Measurements from ENCODE around the gene CACNA1C. TPM values are rescaled to one million over a fixed set of nuclear protein-coding genes. Genes with fewer than 3 reads are reported as not detected.

The CACNA1C gene
- total RNA-seq, 1 experiment from 2014 or later = not detected

- Histone ChIP-seq H4K20me1 (ENCODE audit: insufficient read depth) (no peaks in the 10 kb centered on the region; the same call in 1 of the 2 replicates), H3K4me2 (no peak overlapping the region), H3K27ac (no peak overlapping the region), H2AFZ (no peak overlapping the region), H3F3A (ENCODE audit: insufficient read depth, low read depth) (no peaks in the 10 kb centered on the region), H3K9me2 (ENCODE audit: insufficient read depth) (no peaks in the 10 kb centered on the region), H3K9me3 (ENCODE audit: insufficient read depth, low read depth) (no peaks in the 10 kb centered on the region), H3K36me3 (ENCODE audit: low read depth) (no peaks in the 10 kb centered on the region), H3K4me1 (replicated peaks; ENCODE audit: insufficient read depth) (no peaks in the 10 kb centered on the region), H3K4me3 (no peak overlapping the region), H3K27me3 (ENCODE audit: insufficient read depth, low read depth) (peaks cover 86% of the 10 kb centered on the region), H3K79me2 (ENCODE audit: low read depth) (no peaks in the 10 kb centered on the region)
- ChIA-PET POLR2A (ENCODE audit: unreplicated experiment) (no interaction called here), CTCF (no interaction called here)
- TF ChIP-seq EZH2 (IDR thresholded peaks at IDR 0.05; ENCODE audit: low read depth) (no peak), CTCF (conservative IDR thresholded peaks at IDR 0.05) (no peak)
- no TSS peak for BruUV-seq (replicated peaks)
- DNase-seq = peak in 1 of 2 experiments; percentile 15
- intact Hi-C loops (cut with micrococcal nuclease; ENCODE audit: unreplicated experiment) = no loop called here
Measured at GRCh38 chr12:2314492-2314891, 261.7 kb downstream of the CACNA1C start.

- H3K27me3 ChIP-seq (ENCODE audit: insufficient read depth, low read depth) = peaks cover 93% of the 10 kb centered on the region
- no peak overlapping the region for H3K4me3 ChIP-seq
- H2AFZ ChIP-seq = no peak overlapping the region
- H3K9me3 ChIP-seq (ENCODE audit: insufficient read depth, low read depth) = no peaks in the 10 kb centered on the region
- H3K4me1 ChIP-seq (replicated peaks; ENCODE audit: insufficient read depth) = no peaks in the 10 kb centered on the region
- BruUV-seq (replicated peaks) = no TSS peak
- no peaks in the 10 kb centered on the region for H3K36me3 ChIP-seq (ENCODE audit: low read depth)
- intact Hi-C loops (cut with micrococcal nuclease; ENCODE audit: unreplicated experiment) = no loop called here
- H3K27ac ChIP-seq = no peak overlapping the region
- H3F3A ChIP-seq (ENCODE audit: insufficient read depth, low read depth) = no peaks in the 10 kb centered on the region
- H4K20me1 ChIP-seq (ENCODE audit: insufficient read depth) = no peaks in the 10 kb centered on the region
- no peak for DNase-seq
- POLR2A ChIA-PET (ENCODE audit: unreplicated experiment) = no interaction called here
- H3K4me2 ChIP-seq = no peak overlapping the region
- TF ChIP-seq EZH2 (IDR thresholded peaks at IDR 0.05; ENCODE audit: low read depth) = no peak
- no peak for TF ChIP-seq CTCF (conservative IDR thresholded peaks at IDR 0.05)
- CTCF ChIA-PET = no interaction called here
- H3K79me2 ChIP-seq (ENCODE audit: low read depth) = no peaks in the 10 kb centered on the region
- no peaks in the 10 kb centered on the region for H3K9me2 ChIP-seq (ENCODE audit: insufficient read depth)
Measured at GRCh38 chr12:2317772-2318171, 265.0 kb downstream of the CACNA1C start.

GRCh38 chr12:2318286-2318685, 265.5 kb downstream of the CACNA1C start:
- no peak for DNase-seq
- H2AFZ ChIP-seq = no peak overlapping the region
- H3K36me3 ChIP-seq (ENCODE audit: low read depth) = no peaks in the 10 kb centered on the region
- H3K4me2 ChIP-seq = no peak overlapping the region
- no peaks in the 10 kb centered on the region for H3F3A ChIP-seq (ENCODE audit: insufficient read depth, low read depth)
- H3K4me1 ChIP-seq (replicated peaks; ENCODE audit: insufficient read depth) = no peaks in the 10 kb centered on the region
- ChIA-PET POLR2A (ENCODE audit: unreplicated experiment) (no interaction called here), CTCF (no interaction called here)
- H3K79me2 ChIP-seq (ENCODE audit: low read depth) = no peaks in the 10 kb centered on the region
- no peak overlapping the region for H3K4me3 ChIP-seq
- no peaks in the 10 kb centered on the region for H3K9me3 ChIP-seq (ENCODE audit: insufficient read depth, low read depth)
- TF ChIP-seq CTCF (conservative IDR thresholded peaks at IDR 0.05) (no peak), EZH2 (IDR thresholded peaks at IDR 0.05; ENCODE audit: low read depth) (no peak)
- no peaks in the 10 kb centered on the region for H3K9me2 ChIP-seq (ENCODE audit: insufficient read depth)
- no peaks in the 10 kb centered on the region for H4K20me1 ChIP-seq (ENCODE audit: insufficient read depth)
- intact Hi-C loops (cut with micrococcal nuclease; ENCODE audit: unreplicated experiment) = no loop called here
- BruUV-seq (replicated peaks) = no TSS peak
- H3K27me3 ChIP-seq (ENCODE audit: insufficient read depth, low read depth) = peaks cover 93% of the 10 kb centered on the region
- H3K27ac ChIP-seq = no peak overlapping the region

Measured in PC-9 (cell line).